Endothelial cell (in vitro differentiated cells): ENCODE results near the gene ALG10. TPM values are rescaled to one million over a fixed set of nuclear protein-coding genes. Genes with fewer than 3 reads are reported as not detected.
"Not testable (repeated sequence)": the region's sequence is repeated elsewhere in the genome, so short reads cannot be mapped to it uniquely, and the experiment has no call there.

Experiments used
- DNase-seq: peaks from one replicate; pipeline ENCODE4 v3.0.0; 2021; ENCODE audit warnings: low spot score
- H3K27ac Mint-ChIP-seq: one replicate; pipeline ENCODE4 v1.8.0; 2021; ENCODE audit warnings: mixed read lengths, inconsistent platforms; ENCODE audit not compliant: unreplicated experiment
- H3K27me3 Mint-ChIP-seq: one replicate; pipeline ENCODE4 v1.8.0; 2021; ENCODE audit warnings: mild to moderate bottlenecking, moderate library complexity, mixed read lengths, inconsistent platforms; ENCODE audit not compliant: unreplicated experiment
- H3K36me3 Mint-ChIP-seq: one replicate; pipeline ENCODE4 v1.8.0; 2021; ENCODE audit warnings: mild to moderate bottlenecking, low read depth, mixed read lengths, inconsistent platforms; ENCODE audit not compliant: unreplicated experiment
- H3K4me1 Mint-ChIP-seq: one replicate; pipeline ENCODE4 v1.8.0; 2021; ENCODE audit warnings: mild to moderate bottlenecking, mixed read lengths, inconsistent platforms; ENCODE audit not compliant: unreplicated experiment
- H3K4me3 Mint-ChIP-seq: one replicate; pipeline ENCODE4 v1.8.0; 2021; ENCODE audit warnings: mild to moderate bottlenecking, mixed read lengths, inconsistent platforms; ENCODE audit not compliant: unreplicated experiment
- H3K9me3 Mint-ChIP-seq: one replicate; pipeline ENCODE4 v1.8.0; 2021; ENCODE audit warnings: mixed read lengths, inconsistent platforms; ENCODE audit not compliant: unreplicated experiment
- CTCF ChIP-seq: fragments of 200-600 bp; sonication (generic); IDR thresholded peaks from one replicate; pipeline ENCODE4 v1.5.0; 2021; ENCODE audit warnings: antibody characterized with exemption; ENCODE audit not compliant: unreplicated experiment
- long read RNA-seq: library from polyadenylated mRNA; unstranded; transcript quantifications from one replicate; pipeline ENCODE4 v2.0.0, GENCODE V29; 2020; ENCODE audit not compliant: unreplicated experiment
- total RNA-seq: library from RNA; stranded (reverse); fragmentation: NEBNext Ultra II Directional; extraction: Animal tissue kit (Norgen Biotek cat#: 25700); gene quantifications from one replicate; pipeline ENCODE4 v1.2.1, GENCODE V29; 2021; ENCODE audit not compliant: unreplicated experiment

The ALG10 gene
- 11.8 TPM for total RNA-seq
- long read RNA-seq, partial matches to known transcripts, result 0 of 2 reads
- long read RNA-seq, other reads (novel, unspliced or antisense), result 0 of 2 reads

GRCh38 chr12:34022079-34022830, at the start of gene ALG10:
Gene ALG10, plus strand, starts transcription at chr12:34022496. Its CDS starts 104 bp downstream, at chr12:34022600.
- no peaks in the 10 kb centered on the region for H3K36me3 Mint-ChIP-seq
- TF ChIP-seq CTCF, result peak; percentile 88
- peak; percentile 91 for DNase-seq
- peak within 1 kb of the TSS; percentile 88 for H3K4me3 Mint-ChIP-seq
- no peaks in the 10 kb centered on the region for H3K9me3 Mint-ChIP-seq
- peaks cover 23% of the 10 kb centered on the region for H3K4me1 Mint-ChIP-seq
- no peaks in the 10 kb centered on the region for H3K27me3 Mint-ChIP-seq
- peak within 1 kb of the TSS; percentile 99 for H3K27ac Mint-ChIP-seq

GRCh38 chr12:33972884-33973283, 49.4 kb upstream of the ALG10 start:
- not testable (repeated sequence) for H3K36me3 Mint-ChIP-seq, H3K27me3 Mint-ChIP-seq, H3K4me1 Mint-ChIP-seq, H3K27ac Mint-ChIP-seq, H3K9me3 Mint-ChIP-seq, DNase-seq, H3K4me3 Mint-ChIP-seq

GRCh38 chr12:33977887-33978286, 44.4 kb upstream of the ALG10 start:
- Mint-ChIP-seq H3K9me3 (no peaks in the 10 kb centered on the region), H3K36me3 (no peaks in the 10 kb centered on the region), H3K4me3 (no peak overlapping the region), H3K27me3 (no peaks in the 10 kb centered on the region), H3K27ac (no peak overlapping the region), H3K4me1 (no peaks in the 10 kb centered on the region)
- TF ChIP-seq CTCF, result no peak
- DNase-seq, result no peak

GRCh38 chr12:33988197-33988805, 34.0 kb upstream of the ALG10 start:
- H3K4me3 Mint-ChIP-seq, result no peak overlapping the region
- H3K4me1 Mint-ChIP-seq, result no peaks in the 10 kb centered on the region
- DNase-seq, result no peak
- H3K27me3 Mint-ChIP-seq, result no peaks in the 10 kb centered on the region
- TF ChIP-seq CTCF, result no peak
- no peak overlapping the region for H3K27ac Mint-ChIP-seq
- H3K36me3 Mint-ChIP-seq, result no peaks in the 10 kb centered on the region
- H3K9me3 Mint-ChIP-seq, result no peaks in the 10 kb centered on the region

- no peaks in the 10 kb centered on the region for H3K36me3 Mint-ChIP-seq
- no peaks in the 10 kb centered on the region for H3K27me3 Mint-ChIP-seq
- no peak overlapping the region for H3K27ac Mint-ChIP-seq
- TF ChIP-seq CTCF, result no peak
- no peak for DNase-seq
- H3K9me3 Mint-ChIP-seq, result no peaks in the 10 kb centered on the region
- H3K4me1 Mint-ChIP-seq, result no peaks in the 10 kb centered on the region
- H3K4me3 Mint-ChIP-seq, result no peak overlapping the region
Measured at GRCh38 chr12:33988913-33989312, 33.4 kb upstream of the ALG10 start.
